Smooth muscle cell (in vitro differentiated cells): ENCODE measurements around the gene PRKAG2. TPM values are rescaled to one million over a fixed set of nuclear protein-coding genes. Genes with fewer than 3 reads are reported as not detected.

ENCODE experiments used
- DNase-seq: peaks from one replicate; lab custom pipeline; 2025; ENCODE audit not compliant: unreplicated experiment; lab: John Stamatoyannopoulos, UW
- H2AFZ ChIP-seq: fragments of 200-600 bp; sonication (generic); 2 replicates; pipeline ENCODE4 v1.6.0; 2016; ENCODE audit warnings: antibody characterized with exemption, low read depth, mild to moderate bottlenecking
- H3F3A ChIP-seq: fragments of 200-600 bp; sonication (generic); 2 replicates; pipeline ENCODE4 v1.6.0; 2017; ENCODE audit warnings: antibody characterized with exemption, low read depth
- H3K27ac ChIP-seq: fragments of 200-600 bp; sonication (generic); 2 replicates; pipeline ENCODE4 v1.5.1; 2016; ENCODE audit warnings: low read depth, mild to moderate bottlenecking
- H3K27me3 ChIP-seq: fragments of 200-600 bp; sonication (generic); 2 replicates; pipeline ENCODE4 v1.6.1; 2016; ENCODE audit warnings: low read depth, mild to moderate bottlenecking
- H3K36me3 ChIP-seq: fragments of 200-600 bp; sonication (generic); 2 replicates; pipeline ENCODE4 v1.5.1; 2016; ENCODE audit warnings: low read depth
- H3K4me1 ChIP-seq: fragments of 200-600 bp; sonication (generic); 2 replicates; pipeline ENCODE4 v1.5.1; 2016; ENCODE audit warnings: low read depth
- H3K4me2 ChIP-seq: fragments of 200-600 bp; sonication (generic); 2 replicates; pipeline ENCODE4 v1.6.0; 2016; ENCODE audit warnings: mild to moderate bottlenecking
- H3K4me3 ChIP-seq: fragments of 200-600 bp; sonication (generic); 2 replicates; pipeline ENCODE4 v1.5.1; 2016; ENCODE audit warnings: mild to moderate bottlenecking
- H3K79me2 ChIP-seq: fragments of 200-600 bp; sonication (generic); 2 replicates; pipeline ENCODE4 v1.6.0; 2016; ENCODE audit warnings: low read depth, mild to moderate bottlenecking
- H3K9ac ChIP-seq: fragments of 200-600 bp; sonication (generic); 2 replicates; pipeline ENCODE4 v1.6.0; 2016; ENCODE audit warnings: low read depth
- H3K9me3 ChIP-seq: fragments of 200-600 bp; sonication (generic); replicated peaks from 2 replicates; pipeline ENCODE4 v1.5.1; 2016; ENCODE audit warnings: low read depth
- H4K20me1 ChIP-seq: fragments of 200-600 bp; sonication (generic); 2 replicates; pipeline ENCODE4 v1.6.0; 2016; ENCODE audit warnings: low read depth
- WGBS: methylation state at CpG from one replicate; pipeline ENCODE4 v1.1.7; 2016; ENCODE audit warnings: low lambda C conversion rate; 5-methylcytosine and 5-hydroxymethylcytosine counted together
- polyA plus RNA-seq: library from polyadenylated mRNA; unstranded; fragments of >200 nt; fragmentation: Nextera tagmentation; extraction: Ambion mirVana; gene quantifications from 2 replicates; pipeline ENCODE4 v1.2.1, GENCODE V29; 2016
- total RNA-seq: library from RNA; depleted of rRNA; stranded (reverse); fragments of >200 nt; gene quantifications from 2 replicates; pipeline ENCODE4 v1.2.3, GENCODE V29; 2014
- TF ChIP-seq, protein P1 (sequence below): fragments of 200-600 bp; sonication (generic); IDR thresholded peaks from 2 replicates; pipeline ENCODE4 v1.5.1; 2017; ENCODE audit warnings: borderline replicate concordance, mild to moderate bottlenecking, antibody characterized with exemption; ENCODE audit not compliant: insufficient read depth, poor library complexity, severe bottlenecking

Gene PRKAG2
- total and polyA plus RNA-seq, 2 experiments from 2014 or later = 3.5 to 3.9 TPM

GRCh38 chr7:151664268-151664667 is 212.6 kb downstream of the PRKAG2 start:
- TF ChIP-seq, protein P1, sequence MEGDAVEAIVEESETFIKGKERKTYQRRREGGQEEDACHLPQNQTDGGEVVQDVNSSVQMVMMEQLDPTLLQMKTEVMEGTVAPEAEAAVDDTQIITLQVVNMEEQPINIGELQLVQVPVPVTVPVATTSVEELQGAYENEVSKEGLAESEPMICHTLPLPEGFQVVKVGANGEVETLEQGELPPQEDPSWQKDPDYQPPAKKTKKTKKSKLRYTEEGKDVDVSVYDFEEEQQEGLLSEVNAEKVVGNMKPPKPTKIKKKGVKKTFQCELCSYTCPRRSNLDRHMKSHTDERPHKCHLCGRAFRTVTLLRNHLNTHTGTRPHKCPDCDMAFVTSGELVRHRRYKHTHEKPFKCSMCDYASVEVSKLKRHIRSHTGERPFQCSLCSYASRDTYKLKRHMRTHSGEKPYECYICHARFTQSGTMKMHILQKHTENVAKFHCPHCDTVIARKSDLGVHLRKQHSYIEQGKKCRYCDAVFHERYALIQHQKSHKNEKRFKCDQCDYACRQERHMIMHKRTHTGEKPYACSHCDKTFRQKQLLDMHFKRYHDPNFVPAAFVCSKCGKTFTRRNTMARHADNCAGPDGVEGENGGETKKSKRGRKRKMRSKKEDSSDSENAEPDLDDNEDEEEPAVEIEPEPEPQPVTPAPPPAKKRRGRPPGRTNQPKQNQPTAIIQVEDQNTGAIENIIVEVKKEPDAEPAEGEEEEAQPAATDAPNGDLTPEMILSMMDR = no peak
- Histone ChIP-seq H2AFZ (no peak overlapping the region), H3K9me3 (no peaks in the 10 kb centered on the region), H3K27ac (no peak overlapping the region), H3F3A (no peaks in the 10 kb centered on the region), H3K4me2 (no peak overlapping the region), H3K9ac (no peak overlapping the region), H3K27me3 (no peaks in the 10 kb centered on the region), H4K20me1 (no peaks in the 10 kb centered on the region), H3K36me3 (no peaks in the 10 kb centered on the region), H3K4me1 (peaks cover 8% of the 10 kb centered on the region), H3K79me2 (no peaks in the 10 kb centered on the region), H3K4me3 (no peak overlapping the region)
- WGBS = 83% methylated on average over 3 of the region's 3 CpGs
- no peak for DNase-seq

GRCh38 chr7:151663382-151664100 is 213.4 kb downstream of the PRKAG2 start:
- DNase-seq = no peak
- no peaks in the 10 kb centered on the region for H3K27me3 ChIP-seq
- no peaks in the 10 kb centered on the region for H3K79me2 ChIP-seq
- H4K20me1 ChIP-seq = no peaks in the 10 kb centered on the region
- no peaks in the 10 kb centered on the region for H3F3A ChIP-seq
- H2AFZ ChIP-seq = no peak overlapping the region
- no peak overlapping the region for H3K4me2 ChIP-seq
- WGBS = 93% methylated on average over 13 of the region's 13 CpGs
- TF ChIP-seq, protein P1 = no peak
- H3K4me3 ChIP-seq = no peak overlapping the region
- H3K9ac ChIP-seq = no peak overlapping the region
- no peaks in the 10 kb centered on the region for H3K36me3 ChIP-seq
- no peaks in the 10 kb centered on the region for H3K9me3 ChIP-seq
- H3K4me1 ChIP-seq = peaks cover 8% of the 10 kb centered on the region
- no peak overlapping the region for H3K27ac ChIP-seq

DNA sequence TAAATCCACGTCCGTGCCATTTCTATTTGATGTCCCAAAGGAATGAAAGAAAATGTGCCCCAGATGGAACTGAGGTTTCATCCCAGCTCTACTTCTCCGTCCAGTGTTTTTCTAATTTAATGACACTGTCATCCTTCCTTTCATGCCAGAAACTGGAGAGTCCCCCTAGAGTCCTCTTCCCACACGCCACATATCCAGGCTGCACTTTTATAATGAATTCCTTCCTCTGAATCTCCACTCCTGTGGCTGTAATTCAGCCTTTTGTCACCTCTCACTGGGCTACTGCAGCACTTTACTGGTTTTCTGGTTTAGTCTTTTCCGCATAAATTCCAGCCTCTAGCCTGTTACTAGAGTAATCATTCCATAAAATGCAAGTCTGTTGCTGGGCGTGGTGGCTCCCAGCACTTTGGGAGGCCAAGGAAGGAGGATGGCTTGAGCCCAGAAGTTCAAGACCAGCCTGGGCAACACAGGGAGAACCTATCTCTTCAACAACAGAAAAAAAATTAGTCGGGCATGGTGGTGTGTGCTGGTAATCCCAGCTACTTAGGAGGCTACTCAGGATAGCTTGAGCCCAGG is 214.6 kb downstream of the PRKAG2 start:
- no peaks in the 10 kb centered on the region for H3K79me2 ChIP-seq
- H2AFZ ChIP-seq = no peak overlapping the region
- no peak overlapping the region for H3K4me3 ChIP-seq
- TF ChIP-seq, protein P1 = no peak
- no peaks in the 10 kb centered on the region for H3K36me3 ChIP-seq
- peaks cover 8% of the 10 kb centered on the region for H3K4me1 ChIP-seq
- no peak overlapping the region for H3K4me2 ChIP-seq
- H3K27me3 ChIP-seq = no peaks in the 10 kb centered on the region
- H3K9me3 ChIP-seq = no peaks in the 10 kb centered on the region
- no peak for DNase-seq
- H3K27ac ChIP-seq = no peak overlapping the region
- WGBS = 71% methylated on average over 7 of the region's 7 CpGs
- H3F3A ChIP-seq = no peaks in the 10 kb centered on the region
- no peak overlapping the region for H3K9ac ChIP-seq
- no peaks in the 10 kb centered on the region for H4K20me1 ChIP-seq

- 95% methylated on average over 9 of the region's 9 CpGs for WGBS
Measured at GRCh38 chr7:151661587-151661986, 215.3 kb downstream of the PRKAG2 start.

More at GRCh38 chr7:151661587-151661986, 215.3 kb downstream of the PRKAG2 start:
- H2AFZ ChIP-seq = no peak overlapping the region
- no peaks in the 10 kb centered on the region for H3K9me3 ChIP-seq
- no peaks in the 10 kb centered on the region for H3F3A ChIP-seq
- H3K9ac ChIP-seq = no peak overlapping the region
- TF ChIP-seq, protein P1 = no peak
- no peak for DNase-seq
- no peaks in the 10 kb centered on the region for H3K36me3 ChIP-seq
- H3K4me1 ChIP-seq = peaks cover 8% of the 10 kb centered on the region
- no peak overlapping the region for H3K27ac ChIP-seq
- no peak overlapping the region for H3K4me2 ChIP-seq
- no peaks in the 10 kb centered on the region for H4K20me1 ChIP-seq
- H3K27me3 ChIP-seq = no peaks in the 10 kb centered on the region
- H3K79me2 ChIP-seq = no peaks in the 10 kb centered on the region
- no peak overlapping the region for H3K4me3 ChIP-seq
